Activated T-helper 17 cell treated with anti-CD3 and anti-CD28 coated beads, Interleukin-2, amount 50 U/mL, for 72 hours (primary cell): ENCODE results near the gene HES7. TPM values are rescaled to one million over a fixed set of nuclear protein-coding genes. Genes with fewer than 3 reads are reported as not detected.
"Not testable (repeated sequence)": the region's sequence is repeated elsewhere in the genome, so short reads cannot be mapped to it uniquely, and the experiment has no call there.

Experiments used
- ATAC-seq: fragments of 150-1000 bp; cut with Tn5 transposase; replicated peaks from 2 replicates; pipeline ENCODE4 v1.10.0; 2021; ENCODE audit warnings: mild to moderate bottlenecking, moderate library complexity
- H3K27ac Mint-ChIP-seq: one replicate; pipeline ENCODE4 v1.8.0; 2022; ENCODE audit warnings: mixed read lengths
- H3K27me3 Mint-ChIP-seq: one replicate; pipeline ENCODE4 v1.8.0; 2022; ENCODE audit warnings: mixed read lengths
- H3K36me3 Mint-ChIP-seq: one replicate; pipeline ENCODE4 v1.8.0; 2022; ENCODE audit warnings: low read depth, mild to moderate bottlenecking, mixed read lengths
- H3K4me1 Mint-ChIP-seq: one replicate; pipeline ENCODE4 v1.8.0; 2022; ENCODE audit warnings: mixed read lengths
- H3K4me3 Mint-ChIP-seq: one replicate; pipeline ENCODE4 v1.8.0; 2022; ENCODE audit warnings: mild to moderate bottlenecking, mixed read lengths
- H3K9me3 Mint-ChIP-seq: one replicate; pipeline ENCODE4 v1.8.0; 2022; ENCODE audit warnings: mixed read lengths
- total RNA-seq, 2 donors: library from RNA; stranded (reverse); gene quantifications; one replicate each; pipeline ENCODE4 v1.2.3, GENCODE V29; 2022

Gene HES7
- total RNA-seq, 2 donors from 2014 or later, result 2.9 to 10.0 TPM

DNA sequence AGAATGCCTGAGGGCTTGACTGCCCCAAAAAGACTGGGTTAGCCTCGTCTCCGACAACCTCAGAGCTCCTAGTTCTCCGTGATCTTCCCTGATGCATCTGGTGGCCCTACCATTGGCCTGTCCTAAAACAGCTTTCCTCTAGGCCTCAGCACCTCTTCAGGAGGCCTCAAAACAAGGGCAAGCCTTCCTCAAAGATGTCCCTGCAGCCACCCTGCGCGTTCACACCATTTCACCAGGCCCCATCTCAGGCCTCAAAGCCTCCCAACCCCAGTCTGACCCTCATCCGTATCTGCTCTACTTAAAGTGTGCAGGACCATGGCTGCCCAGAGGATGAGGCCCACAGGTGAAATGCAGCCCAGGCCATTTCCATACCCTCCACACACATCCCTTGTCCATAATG lies 13.0 kb downstream of the HES7 start:
- H3K27me3 Mint-ChIP-seq, result peaks cover 23% of the 10 kb centered on the region
- H3K36me3 Mint-ChIP-seq, result no peaks in the 10 kb centered on the region
- H3K9me3 Mint-ChIP-seq, result no peaks in the 10 kb centered on the region
- peak overlapping the region; percentile 35 for H3K4me3 Mint-ChIP-seq
- no peak for ATAC-seq
- peaks cover 3% of the 10 kb centered on the region for H3K4me1 Mint-ChIP-seq
- peak overlapping the region; percentile 33 for H3K27ac Mint-ChIP-seq

DNA sequence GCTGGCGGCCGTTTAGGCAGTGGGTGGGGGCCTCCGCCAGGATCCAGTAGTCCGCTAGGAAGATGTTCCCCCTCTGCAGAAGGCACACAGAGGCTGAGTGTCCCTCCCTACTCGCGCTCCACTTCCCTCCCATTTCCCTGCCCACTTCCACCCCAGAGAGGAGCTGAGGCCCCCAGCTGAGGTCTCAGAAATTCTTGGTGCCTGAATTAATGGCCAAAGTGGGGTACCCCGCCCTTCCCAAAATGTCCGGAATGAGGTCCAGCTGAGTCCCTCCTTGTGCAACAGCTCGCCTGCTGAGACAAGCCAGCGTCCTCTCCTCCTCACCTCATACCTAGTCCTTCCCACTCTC lies 13.5 kb downstream of the HES7 start:
- Mint-ChIP-seq H3K9me3 (no peaks in the 10 kb centered on the region), H3K4me1 (peaks cover 3% of the 10 kb centered on the region), H3K27me3 (peaks cover 19% of the 10 kb centered on the region), H3K27ac (peak overlapping the region; percentile 33), H3K36me3 (no peaks in the 10 kb centered on the region), H3K4me3 (peak overlapping the region; percentile 35)
- no peak for ATAC-seq

DNA sequence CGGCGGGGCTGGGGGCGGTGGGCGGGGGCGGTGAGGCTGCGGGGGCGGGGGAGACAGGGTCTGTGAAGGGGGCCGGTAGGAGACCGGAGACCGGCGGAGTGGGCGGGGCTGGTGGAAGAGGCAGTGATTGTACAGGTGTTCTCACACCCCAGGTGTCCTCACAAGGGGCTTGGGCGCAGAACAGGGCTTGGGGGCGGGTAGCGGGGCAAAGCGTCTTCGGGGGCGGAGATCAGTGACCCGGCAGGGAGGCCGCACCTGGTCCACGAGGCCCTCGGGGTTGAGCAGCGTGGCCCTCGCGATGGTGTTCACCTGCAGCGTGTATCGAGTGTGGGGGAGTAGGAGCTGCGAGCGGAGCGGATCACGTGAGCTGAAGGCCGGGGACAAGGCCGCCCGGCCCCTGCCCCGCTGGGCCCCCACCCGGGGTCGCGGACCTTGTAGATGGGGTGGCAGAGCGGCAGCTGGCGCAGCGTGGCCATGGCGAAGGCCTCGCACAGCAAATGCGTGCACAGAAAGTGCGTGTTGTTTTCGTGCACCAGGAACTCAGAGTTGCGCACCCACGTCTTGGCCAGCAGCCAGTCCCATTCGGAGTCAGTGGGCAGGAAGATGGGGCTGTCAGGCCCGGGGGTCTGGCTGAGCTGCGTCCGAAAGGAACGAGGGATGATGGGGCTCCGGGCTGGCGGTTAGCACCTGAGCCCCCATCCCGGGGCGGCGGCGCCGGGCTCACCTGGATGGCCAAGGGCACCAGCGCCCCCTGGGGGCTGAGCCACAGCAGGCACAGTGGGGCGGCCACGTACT lies 14.0 kb downstream of the HES7 start:
- H3K4me3 Mint-ChIP-seq, result peak overlapping the region; percentile 22

DNA sequence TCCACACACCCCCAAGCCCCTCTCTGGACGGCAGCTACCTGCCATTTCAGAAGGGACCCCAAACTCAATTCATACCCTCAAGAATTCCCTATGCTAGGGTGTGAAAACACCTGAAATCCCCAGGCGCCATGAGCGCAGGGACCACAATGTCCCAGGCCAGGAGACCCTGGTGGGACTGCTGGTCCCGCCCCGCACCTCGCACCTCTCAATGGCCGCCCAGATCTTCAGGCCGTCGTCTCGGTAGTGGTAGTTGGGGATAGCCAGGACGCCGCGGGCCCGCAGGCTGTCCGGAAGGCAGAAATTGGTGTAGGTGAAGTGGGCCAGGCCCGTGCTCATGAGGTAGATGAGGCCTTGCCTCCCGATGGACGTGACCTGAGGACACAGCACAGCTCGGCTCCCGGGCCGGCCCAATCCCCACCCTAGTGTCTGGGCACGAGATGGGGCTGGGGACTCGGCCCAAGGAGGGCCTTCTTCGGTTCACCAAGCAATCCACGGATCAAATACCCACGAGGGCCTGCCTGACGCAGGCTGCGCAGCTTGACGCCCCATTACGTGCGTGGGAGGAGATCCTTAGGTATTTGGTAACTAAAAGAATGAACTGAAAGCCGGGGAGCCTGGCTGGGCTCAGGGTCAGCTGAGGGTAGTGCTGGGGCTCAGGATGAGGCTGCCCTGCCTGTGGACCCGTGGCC lies 14.8 kb downstream of the HES7 start:
- Mint-ChIP-seq H3K27ac (no peak overlapping the region), H3K9me3 (no peaks in the 10 kb centered on the region), H3K36me3 (no peaks in the 10 kb centered on the region), H3K4me3 (peak overlapping the region; percentile 22), H3K27me3 (peaks cover 7% of the 10 kb centered on the region), H3K4me1 (peaks cover 3% of the 10 kb centered on the region)
- ATAC-seq, result no peak

More for the DNA sequence above, 14.0 kb downstream of the HES7 start:
- H3K27me3 Mint-ChIP-seq, result peaks cover 14% of the 10 kb centered on the region
- no peaks in the 10 kb centered on the region for H3K9me3 Mint-ChIP-seq
- ATAC-seq, result peak; percentile 99
- H3K27ac Mint-ChIP-seq, result no peak overlapping the region
- H3K36me3 Mint-ChIP-seq, result no peaks in the 10 kb centered on the region
- peaks cover 3% of the 10 kb centered on the region for H3K4me1 Mint-ChIP-seq

DNA sequence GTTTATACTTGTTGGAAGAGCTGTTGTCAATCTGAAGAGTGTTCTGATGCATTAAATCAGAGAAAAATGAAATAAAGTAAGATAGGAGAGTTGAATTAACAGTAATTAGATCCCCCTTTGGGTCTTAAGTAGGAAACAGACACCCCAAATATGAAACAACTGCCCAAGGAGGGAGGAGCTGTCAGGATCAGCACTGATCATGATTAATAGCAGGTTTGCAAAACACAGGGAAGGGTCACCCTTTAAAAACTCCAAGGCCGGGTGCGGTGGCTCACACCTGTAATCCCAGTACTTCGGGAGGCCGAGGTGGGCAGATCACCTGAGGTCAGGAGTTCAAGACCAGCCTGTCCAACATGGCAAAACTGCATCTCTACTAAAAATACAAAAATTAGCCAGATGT lies 16.9 kb downstream of the HES7 start:
- not testable (repeated sequence) for H3K27ac Mint-ChIP-seq, H3K4me1 Mint-ChIP-seq, ATAC-seq, H3K27me3 Mint-ChIP-seq, H3K36me3 Mint-ChIP-seq, H3K4me3 Mint-ChIP-seq, H3K9me3 Mint-ChIP-seq

DNA sequence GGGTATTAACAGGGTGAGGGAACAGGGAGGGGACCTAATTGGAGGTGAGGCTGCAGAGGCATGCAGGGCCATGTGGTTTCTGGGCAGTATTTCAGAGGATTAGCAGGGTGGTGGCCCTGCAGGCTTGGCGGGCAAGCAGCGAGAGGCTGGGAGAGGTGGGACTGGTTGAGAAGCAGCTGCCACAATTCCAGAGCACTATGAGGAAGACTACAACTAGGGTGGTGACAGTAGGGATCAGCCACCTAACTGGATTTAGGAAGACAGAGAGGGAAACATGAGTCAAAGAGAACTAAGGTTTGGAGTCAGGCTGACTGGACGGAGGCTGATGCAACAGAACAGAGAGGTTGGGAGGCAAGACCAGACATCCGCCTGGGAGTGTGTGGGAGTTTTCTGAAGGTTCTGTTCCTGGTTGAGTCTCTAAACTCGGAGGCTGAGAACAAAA lies 17.9 kb downstream of the HES7 start:
- no peak for ATAC-seq
- Mint-ChIP-seq H3K27me3 (no peaks in the 10 kb centered on the region), H3K4me1 (peaks cover under 1% of the 10 kb centered on the region), H3K4me3 (no peak overlapping the region), H3K36me3 (no peaks in the 10 kb centered on the region), H3K9me3 (no peaks in the 10 kb centered on the region), H3K27ac (no peak overlapping the region)

DNA sequence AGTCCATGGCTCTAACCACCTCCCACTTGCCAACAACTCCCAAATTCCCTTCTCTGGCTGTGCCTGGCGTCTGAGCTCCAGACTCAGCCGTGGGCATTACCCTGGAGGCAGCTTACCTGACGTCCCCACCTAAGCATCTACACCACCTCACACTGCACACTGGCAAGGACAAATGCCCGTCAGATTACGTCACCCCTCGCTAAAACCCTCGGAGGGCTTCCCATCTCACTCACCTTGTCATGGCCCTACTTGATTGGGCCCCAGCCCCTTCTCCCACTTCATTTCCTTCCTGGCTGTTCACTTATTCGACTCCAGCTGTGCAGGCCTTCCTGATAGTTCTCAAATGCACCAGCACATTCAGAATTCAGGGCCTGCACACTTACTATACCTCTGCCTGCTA lies 19.0 kb downstream of the HES7 start:
- Mint-ChIP-seq H3K27ac (no peak overlapping the region), H3K4me3 (no peak overlapping the region), H3K9me3 (no peaks in the 10 kb centered on the region), H3K36me3 (no peaks in the 10 kb centered on the region), H3K27me3 (no peaks in the 10 kb centered on the region), H3K4me1 (no peaks in the 10 kb centered on the region)
- no peak for ATAC-seq

DNA sequence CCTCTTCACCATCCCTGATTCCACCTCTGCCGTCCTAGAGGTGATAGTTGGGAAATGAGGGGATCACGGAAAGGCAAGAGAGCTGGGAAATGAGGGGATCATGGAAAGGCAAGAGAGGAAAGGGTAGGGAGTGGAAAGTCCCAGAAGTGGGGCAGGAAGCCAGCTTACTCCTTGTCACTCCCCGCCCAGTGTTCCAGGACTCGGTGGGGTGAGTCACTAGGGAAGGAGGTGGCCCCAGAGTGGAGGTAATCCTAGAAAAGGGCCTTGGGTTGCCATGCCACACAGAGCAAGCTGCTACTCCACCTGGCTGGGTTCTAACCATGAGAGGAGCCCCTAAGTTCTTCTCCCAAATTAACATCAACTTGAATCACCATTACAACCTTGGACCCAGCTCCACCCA lies 20.4 kb downstream of the HES7 start:
- no peaks in the 10 kb centered on the region for H3K9me3 Mint-ChIP-seq
- no peak overlapping the region for H3K4me3 Mint-ChIP-seq
- ATAC-seq, result no peak
- no peaks in the 10 kb centered on the region for H3K4me1 Mint-ChIP-seq
- H3K36me3 Mint-ChIP-seq, result no peaks in the 10 kb centered on the region
- no peaks in the 10 kb centered on the region for H3K27me3 Mint-ChIP-seq
- H3K27ac Mint-ChIP-seq, result no peak overlapping the region

DNA sequence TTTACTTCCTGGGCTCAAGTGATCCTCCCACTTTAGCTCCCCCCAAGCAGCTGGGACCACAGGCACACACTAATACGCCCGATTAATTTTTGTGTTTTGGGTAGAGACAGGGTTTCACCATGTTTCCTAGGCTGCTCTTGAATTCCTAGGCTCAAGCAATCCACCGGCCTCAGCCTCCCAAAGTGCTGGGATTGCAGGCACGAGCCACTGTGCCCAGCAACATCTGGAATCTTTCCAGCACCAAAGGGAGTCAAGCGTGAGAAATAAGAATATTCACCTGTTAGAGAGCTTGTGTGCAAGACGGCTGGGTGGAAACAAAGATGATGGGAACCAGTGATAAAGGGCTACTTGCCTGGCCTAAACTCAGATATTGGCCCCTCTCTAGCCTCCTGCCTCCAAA lies 22.2 kb downstream of the HES7 start:
- no peak overlapping the region for H3K27ac Mint-ChIP-seq
- H3K4me3 Mint-ChIP-seq, result no peak overlapping the region
- no peak for ATAC-seq
- no peaks in the 10 kb centered on the region for H3K36me3 Mint-ChIP-seq
- H3K4me1 Mint-ChIP-seq, result no peaks in the 10 kb centered on the region
- no peaks in the 10 kb centered on the region for H3K9me3 Mint-ChIP-seq
- H3K27me3 Mint-ChIP-seq, result no peaks in the 10 kb centered on the region

DNA sequence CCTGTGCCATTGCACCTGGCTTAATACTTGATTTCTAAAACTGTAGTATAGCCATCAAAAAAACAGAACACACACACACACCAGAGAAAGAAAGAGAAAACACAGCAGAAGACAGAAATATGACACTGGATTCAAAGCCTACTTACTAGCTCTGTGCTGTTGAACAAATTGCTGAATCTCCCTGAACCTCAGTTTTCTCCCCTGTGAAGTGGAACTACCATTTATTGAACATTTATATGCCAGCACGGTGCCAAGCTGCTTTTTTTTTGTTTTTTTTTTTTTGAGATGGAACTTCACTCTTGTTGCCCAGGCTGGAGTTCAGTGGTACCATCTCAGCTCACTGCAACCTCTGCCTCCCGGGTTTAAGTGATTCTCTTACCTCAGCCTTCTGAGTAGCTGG lies 23.1 kb downstream of the HES7 start:
- no peak for ATAC-seq

DNA sequence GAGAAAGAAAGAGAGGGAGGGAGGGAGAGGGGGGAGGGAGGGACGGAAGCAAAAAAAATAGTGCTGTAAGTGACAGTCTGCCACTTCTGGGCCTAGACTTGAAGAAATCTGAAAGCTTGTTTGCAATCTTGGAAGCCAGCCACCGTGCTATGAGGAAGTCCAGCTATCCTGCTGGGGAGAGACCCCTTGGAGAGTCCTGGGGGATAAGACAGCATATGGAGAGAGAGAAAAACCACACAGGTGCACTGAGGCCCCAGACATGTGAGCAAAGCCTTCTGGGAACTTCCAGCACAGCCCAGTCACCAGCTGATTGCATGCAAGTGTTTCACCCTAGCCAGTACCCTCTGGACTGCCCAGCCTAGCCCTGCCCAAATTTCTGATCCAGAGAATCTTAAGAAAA lies 23.8 kb downstream of the HES7 start:
- no peak overlapping the region for H3K27ac Mint-ChIP-seq
- H3K4me1 Mint-ChIP-seq, result no peaks in the 10 kb centered on the region
- H3K4me3 Mint-ChIP-seq, result no peak overlapping the region
- no peak for ATAC-seq
- H3K27me3 Mint-ChIP-seq, result no peaks in the 10 kb centered on the region
- no peaks in the 10 kb centered on the region for H3K9me3 Mint-ChIP-seq
- no peaks in the 10 kb centered on the region for H3K36me3 Mint-ChIP-seq

More for the DNA sequence above, 23.1 kb downstream of the HES7 start:
- Mint-ChIP-seq H3K27ac (no peak overlapping the region), H3K4me1 (no peaks in the 10 kb centered on the region), H3K27me3 (no peaks in the 10 kb centered on the region), H3K4me3 (no peak overlapping the region), H3K36me3 (no peaks in the 10 kb centered on the region), H3K9me3 (no peaks in the 10 kb centered on the region)

DNA sequence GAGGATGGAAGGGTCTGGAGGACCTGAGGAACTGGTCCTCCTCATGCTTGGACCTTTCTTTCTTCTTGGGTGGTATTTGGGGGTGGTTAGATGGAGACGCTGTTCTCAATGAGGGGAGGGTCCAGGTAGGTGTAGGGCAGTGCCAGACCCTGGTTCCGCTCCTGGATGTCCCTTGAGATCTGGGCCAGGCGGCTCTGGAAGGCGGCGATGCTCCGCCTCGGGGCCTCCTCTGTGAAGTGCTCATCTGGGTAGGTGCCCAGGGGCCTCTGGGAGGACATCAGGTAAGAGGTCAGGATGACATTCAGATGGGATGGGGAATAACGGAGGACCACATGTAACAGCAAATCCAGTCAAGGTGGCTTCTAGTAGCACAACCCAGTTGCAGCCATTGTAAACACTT lies 27.4 kb downstream of the HES7 start:
- no peaks in the 10 kb centered on the region for H3K36me3 Mint-ChIP-seq
- H3K9me3 Mint-ChIP-seq, result no peaks in the 10 kb centered on the region
- H3K27ac Mint-ChIP-seq, result no peak overlapping the region
- ATAC-seq, result no peak
- no peak overlapping the region for H3K4me3 Mint-ChIP-seq
- H3K4me1 Mint-ChIP-seq, result peaks cover 5% of the 10 kb centered on the region
- H3K27me3 Mint-ChIP-seq, result peaks cover 3% of the 10 kb centered on the region

DNA sequence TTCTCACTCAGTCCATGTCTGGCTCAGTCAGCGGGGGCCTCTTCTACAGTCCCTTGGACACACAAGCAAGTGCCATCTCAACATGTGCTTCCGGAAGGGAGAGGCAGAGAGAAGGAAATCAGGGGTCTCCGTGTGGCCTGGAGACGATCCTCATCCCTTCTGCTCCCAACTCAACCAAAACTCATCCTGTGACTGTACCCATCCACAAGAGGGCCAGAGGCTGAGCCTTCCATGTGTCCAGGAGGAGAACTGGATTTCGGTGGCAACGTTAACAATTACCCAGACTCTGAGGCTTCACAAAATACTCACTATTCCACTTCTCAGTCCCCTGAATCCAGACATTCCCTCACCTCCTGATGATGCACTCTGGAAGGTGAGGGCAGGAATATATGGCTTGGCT lies 28.5 kb downstream of the HES7 start:
- no peak overlapping the region for H3K4me3 Mint-ChIP-seq
- no peak for ATAC-seq
- H3K9me3 Mint-ChIP-seq, result no peaks in the 10 kb centered on the region
- no peak overlapping the region for H3K27ac Mint-ChIP-seq
- H3K27me3 Mint-ChIP-seq, result peaks cover 8% of the 10 kb centered on the region
- no peaks in the 10 kb centered on the region for H3K36me3 Mint-ChIP-seq
- H3K4me1 Mint-ChIP-seq, result peaks cover 5% of the 10 kb centered on the region

DNA sequence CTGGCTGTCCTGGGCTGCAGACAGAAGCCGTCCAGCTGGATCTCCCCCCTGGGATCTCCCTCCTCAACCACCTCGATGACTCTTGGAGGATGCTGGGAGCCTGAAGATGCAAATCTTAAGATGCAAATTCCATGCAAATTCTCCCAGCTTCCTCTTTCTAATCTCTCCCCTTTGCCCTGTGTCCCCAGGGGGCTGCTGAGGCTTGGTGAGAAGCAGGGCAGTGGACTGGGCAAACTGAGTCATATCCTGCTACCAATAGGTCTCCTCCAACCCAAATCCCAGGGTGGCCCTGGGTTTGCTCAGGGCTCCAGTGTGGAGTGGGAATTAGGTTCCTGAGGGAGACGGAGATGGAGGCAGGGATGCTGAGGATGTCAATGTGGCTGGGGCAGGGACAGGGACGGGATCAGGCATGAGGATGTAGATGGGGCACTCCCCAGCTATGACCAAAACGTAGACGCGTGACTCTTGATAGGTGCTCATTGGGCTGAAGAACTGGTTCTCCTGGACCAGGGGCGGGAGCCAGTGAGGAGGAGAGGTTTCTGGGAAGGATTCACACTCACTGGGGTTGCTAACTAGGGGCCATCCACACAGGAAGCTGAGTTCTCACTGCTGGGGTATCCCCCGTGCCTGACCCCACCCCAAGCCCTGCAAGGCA lies 32.7 kb downstream of the HES7 start:
- Mint-ChIP-seq H3K27me3 (peaks cover 19% of the 10 kb centered on the region), H3K4me3 (no peak overlapping the region), H3K27ac (no peak overlapping the region), H3K36me3 (no peaks in the 10 kb centered on the region), H3K4me1 (peaks cover 5% of the 10 kb centered on the region), H3K9me3 (no peaks in the 10 kb centered on the region)
- ATAC-seq, result no peak

DNA sequence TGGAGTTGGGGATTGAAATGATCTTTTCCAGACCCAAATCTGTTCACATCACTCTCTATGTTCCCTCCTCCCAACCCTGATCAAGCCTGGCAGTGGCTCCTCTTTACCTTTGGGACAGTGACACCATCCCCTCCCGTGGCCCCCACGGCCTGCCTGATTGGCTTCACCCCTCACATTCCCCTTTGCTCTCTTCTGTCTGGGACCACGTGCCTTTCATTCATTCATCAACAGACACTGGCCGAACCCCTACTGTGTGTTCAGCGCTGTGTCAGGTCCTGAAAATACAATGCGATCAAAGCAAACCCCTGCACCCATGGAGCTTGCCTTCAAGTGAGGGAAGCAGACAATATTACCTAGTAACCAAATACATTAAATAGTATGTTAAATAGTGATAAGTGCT lies 34.2 kb downstream of the HES7 start:
- no peaks in the 10 kb centered on the region for H3K36me3 Mint-ChIP-seq
- no peak overlapping the region for H3K27ac Mint-ChIP-seq
- H3K27me3 Mint-ChIP-seq, result peaks cover 19% of the 10 kb centered on the region
- no peak for ATAC-seq
- peaks cover 5% of the 10 kb centered on the region for H3K4me1 Mint-ChIP-seq
- H3K4me3 Mint-ChIP-seq, result no peak overlapping the region
- H3K9me3 Mint-ChIP-seq, result no peaks in the 10 kb centered on the region
